ENCODE results near the gene TSKU.

GRCh38 chr11:76736266-76736665 is 46.9 kb upstream of the TSKU start:
- TF ChIP-seq CTCF (IDR thresholded peaks at IDR 0.05) (no peak), POLR2AphosphoS5 (IDR thresholded peaks at IDR 0.05) (no peak)
